Skin epidermis (tissue), 12 donors: ENCODE results near the gene ATP9B.

Experiments used
- H3K27ac ChIP-seq, 21 experiments: fragments of 200-600 bp; sonication (generic) in 11 of 21; one replicate each; pipeline ENCODE4 v1.5.0; 2020; ENCODE audit warnings: mild to moderate bottlenecking in 3 of 21, inconsistent platforms in 2 of 21, moderate library complexity in 2 of 21
- H3K4me3 ChIP-seq, 7 experiments: fragments of 200-600 bp; sonication (generic) in 2 of 7; one replicate each; pipeline ENCODE4 v1.5.0; 2020; ENCODE audit warnings: inconsistent platforms in 2 of 7, mild to moderate bottlenecking in 2 of 7, moderate library complexity in 1 of 7

Gene ATP9B

DNA sequence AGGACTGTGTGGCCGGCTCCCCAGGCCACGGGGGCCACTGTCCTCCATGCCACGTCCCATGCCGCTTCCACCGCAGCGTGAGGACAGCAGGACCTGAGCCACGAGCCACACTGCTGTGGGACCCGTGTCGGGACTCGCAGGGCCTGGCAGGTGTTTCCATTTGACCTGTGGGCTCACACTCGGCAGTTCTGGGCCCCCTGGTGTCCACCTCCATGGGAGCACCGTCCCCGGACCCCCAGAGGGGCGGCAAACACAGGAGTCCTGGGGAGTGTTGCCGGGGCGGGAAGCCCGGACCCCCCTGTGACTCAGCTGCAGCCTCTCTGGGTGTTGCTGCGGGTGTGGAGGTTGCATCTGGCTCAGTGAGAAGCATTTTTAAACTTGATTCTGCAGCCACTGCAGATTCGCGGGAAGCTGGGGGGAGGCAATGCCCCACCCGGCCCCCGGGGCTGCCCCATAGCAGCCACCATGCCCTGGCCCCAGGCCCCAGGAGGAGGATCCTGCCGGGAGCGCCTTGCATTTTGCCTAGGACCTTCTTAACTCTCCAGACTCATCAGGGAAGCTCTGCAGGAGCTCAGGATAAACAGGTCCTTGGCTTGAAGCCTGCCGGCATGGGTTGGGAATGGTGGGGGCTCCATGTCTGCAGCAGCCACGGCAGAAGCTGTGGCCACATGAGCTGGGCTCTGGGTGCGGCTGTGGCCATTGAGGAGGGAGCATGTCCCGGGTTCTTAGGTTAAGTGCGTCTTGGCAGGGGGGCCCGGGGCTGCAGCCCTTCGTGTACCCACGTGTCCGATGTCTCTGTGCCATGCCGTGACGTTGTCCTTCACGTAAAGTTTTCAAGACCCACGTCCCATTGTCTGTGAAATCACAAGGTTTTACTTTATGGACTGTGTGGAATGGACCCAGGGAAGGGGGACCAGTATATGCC lies 357.4 kb downstream of the ATP9B start:
- H3K4me3 ChIP-seq = no peak overlapping the region

DNA sequence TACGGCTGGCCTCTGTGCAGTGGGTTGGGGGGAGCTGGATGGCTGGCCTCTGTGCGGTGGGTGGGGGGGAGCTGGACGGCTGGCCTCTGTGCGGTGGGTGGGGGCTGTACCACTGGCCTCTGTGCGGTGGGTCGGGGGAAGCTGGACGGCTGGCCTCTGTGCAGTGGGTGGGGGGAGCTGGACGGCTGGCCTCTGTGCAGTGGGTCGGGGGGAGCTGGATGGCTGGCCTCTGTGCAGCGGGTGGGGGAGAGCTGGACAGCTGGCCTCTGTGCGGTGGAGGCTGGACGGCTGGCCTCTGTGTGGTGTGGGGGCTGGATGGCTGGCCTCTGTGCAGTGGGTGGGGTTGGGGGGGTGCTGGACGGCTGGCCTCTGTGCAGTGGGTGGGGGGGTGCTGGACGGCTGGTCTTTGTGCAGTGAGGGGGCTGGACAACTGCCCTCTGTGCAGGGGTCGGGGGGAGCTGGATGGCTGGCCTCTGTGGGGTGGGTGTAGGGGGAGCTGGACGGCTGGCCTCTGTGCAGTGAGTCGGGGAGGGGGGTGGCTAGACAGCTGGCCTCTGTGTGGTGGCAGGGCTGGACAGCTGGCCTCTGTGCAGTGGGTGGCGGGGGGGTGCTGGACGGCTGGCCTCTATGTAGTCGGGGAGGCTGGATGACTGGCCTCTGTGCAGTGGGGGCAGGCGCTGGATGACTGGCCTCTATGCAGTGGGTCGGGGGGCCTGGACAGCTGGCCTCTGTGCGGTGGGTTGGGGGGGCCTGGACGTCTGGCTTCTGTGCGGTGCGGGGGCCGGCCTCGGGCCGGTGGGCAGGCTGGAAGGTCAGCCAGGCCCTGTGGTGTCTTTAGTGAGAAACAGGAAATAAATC lies 358.4 kb downstream of the ATP9B start:
- Histone ChIP-seq H3K27ac (peak overlapping the region in 1 of 21 experiments; percentile 15), H3K4me3 (no peak overlapping the region)

More for the DNA sequence above, 357.4 kb downstream of the ATP9B start:
- H3K27ac ChIP-seq = no peak overlapping the region
